Mesendoderm (in vitro differentiated cells): ENCODE measurements around the gene MARF1.
"Not testable (repeated sequence)": the region's sequence is repeated elsewhere in the genome, so short reads cannot be mapped to it uniquely, and the experiment has no call there.

ENCODE experiments used
- DNase-seq: peaks from one replicate; pipeline ENCODE4 v3.0.0; 2013
- H2AK5ac ChIP-seq: 2 replicates; pipeline ENCODE4 v1.6.1; 2013; ENCODE audit warnings: low read length, inconsistent platforms
- H2BK120ac ChIP-seq: 2 replicates; pipeline ENCODE4 v1.6.1; 2013; ENCODE audit warnings: low read depth, mild to moderate bottlenecking, low read length, moderate library complexity, mixed read lengths
- H2BK15ac ChIP-seq: replicated peaks from 2 replicates; pipeline ENCODE4 v1.6.1; 2013; ENCODE audit warnings: low read depth, mild to moderate bottlenecking, moderate library complexity
- H2BK5ac ChIP-seq: 2 replicates; pipeline ENCODE4 v1.6.1; 2013; ENCODE audit warnings: low read length, inconsistent platforms
- H3K18ac ChIP-seq: 2 replicates; pipeline ENCODE4 v1.6.1; 2013; ENCODE audit warnings: mild to moderate bottlenecking, low read length, mixed read lengths
- H3K23ac ChIP-seq: one replicate; pipeline ENCODE4 v1.6.1; 2013; ENCODE audit warnings: low read length
- H3K27ac ChIP-seq: 2 replicates; pipeline ENCODE4 v1.5.1; 2013; ENCODE audit warnings: low read depth, mild to moderate bottlenecking, inconsistent platforms, low read length, moderate library complexity
- H3K27me3 ChIP-seq: 2 replicates; pipeline ENCODE4 v1.6.1; 2013; ENCODE audit warnings: low read length, control low read depth, mild to moderate bottlenecking, inconsistent platforms; ENCODE audit not compliant: insufficient read depth, poor library complexity
- H3K36me3 ChIP-seq: 2 replicates; pipeline ENCODE4 v1.6.1; 2013; ENCODE audit warnings: low read length, inconsistent platforms; ENCODE audit not compliant: control insufficient read depth, insufficient read depth
- H3K4ac ChIP-seq: one replicate; pipeline ENCODE4 v1.6.1; 2013; ENCODE audit warnings: low read depth, mild to moderate bottlenecking, low read length, moderate library complexity
- H3K4me1 ChIP-seq: 2 replicates; pipeline ENCODE4 v1.6.1; 2013; ENCODE audit warnings: low read depth, low read length, inconsistent platforms; ENCODE audit not compliant: control insufficient read depth
- H3K4me2 ChIP-seq: 2 replicates; pipeline ENCODE4 v1.6.1; 2013; ENCODE audit warnings: low read length
- H3K4me3 ChIP-seq: 2 replicates; pipeline ENCODE4 v1.5.1; 2013; ENCODE audit warnings: mild to moderate bottlenecking, low read length
- H3K56ac ChIP-seq: one replicate; pipeline ENCODE4 v1.6.1; 2013; ENCODE audit warnings: low read length
- H3K79me1 ChIP-seq: 2 replicates; pipeline ENCODE4 v1.6.1; 2013; ENCODE audit warnings: low read length, inconsistent platforms
- H3K79me2 ChIP-seq: 2 replicates; pipeline ENCODE4 v1.6.1; 2013; ENCODE audit warnings: mild to moderate bottlenecking, low read length; ENCODE audit not compliant: control insufficient read depth, insufficient read depth
- H3K9ac ChIP-seq: 2 replicates; pipeline ENCODE4 v1.6.1; 2013; ENCODE audit warnings: low read length, inconsistent platforms
- H4K5ac ChIP-seq: one replicate; pipeline ENCODE4 v1.6.1; 2013; ENCODE audit warnings: low read length
- H4K8ac ChIP-seq: one replicate; pipeline ENCODE4 v1.6.1; 2013; ENCODE audit warnings: low read depth, mild to moderate bottlenecking, control low read depth, low read length, moderate library complexity
- WGBS: extraction: QIAGEN DNeasy Blood & Tissue Kit; methylation state at CpG from one replicate; pipeline ENCODE4 v1.1.7; 2013; ENCODE audit warnings: low lambda C conversion rate, missing lambda C conversion rate; ENCODE audit not compliant: insufficient coverage; ENCODE audit errors: extremely low coverage; 5-methylcytosine and 5-hydroxymethylcytosine counted together

MARF1 gene

GRCh38 chr16:15658149-15658548 is 15.2 kb upstream of the MARF1 start:
- H3K9ac ChIP-seq: no peak overlapping the region
- H3K27ac ChIP-seq: no peak overlapping the region
- H3K79me1 ChIP-seq: peaks cover 12% of the 10 kb centered on the region
- no peak overlapping the region for H4K5ac ChIP-seq
- H3K4me2 ChIP-seq: no peak overlapping the region
- no peaks in the 10 kb centered on the region for H3K4me1 ChIP-seq
- no peak overlapping the region for H4K8ac ChIP-seq
- no peaks in the 10 kb centered on the region for H3K27me3 ChIP-seq
- no peak overlapping the region for H3K18ac ChIP-seq
- H3K79me2 ChIP-seq: peaks cover 3% of the 10 kb centered on the region
- no peak overlapping the region for H2BK120ac ChIP-seq
- no peak overlapping the region for H3K4ac ChIP-seq
- no CpG with 5 or more reads among the region's 6 CpGs for WGBS
- H3K56ac ChIP-seq: no peak overlapping the region
- DNase-seq: peak; percentile 19
- no peak overlapping the region for H2AK5ac ChIP-seq
- no peak overlapping the region for H2BK5ac ChIP-seq
- H3K4me3 ChIP-seq: no peak overlapping the region
- H2BK15ac ChIP-seq: no peak overlapping the region
- H3K36me3 ChIP-seq: no peaks in the 10 kb centered on the region
- H3K23ac ChIP-seq: no peak overlapping the region

DNA sequence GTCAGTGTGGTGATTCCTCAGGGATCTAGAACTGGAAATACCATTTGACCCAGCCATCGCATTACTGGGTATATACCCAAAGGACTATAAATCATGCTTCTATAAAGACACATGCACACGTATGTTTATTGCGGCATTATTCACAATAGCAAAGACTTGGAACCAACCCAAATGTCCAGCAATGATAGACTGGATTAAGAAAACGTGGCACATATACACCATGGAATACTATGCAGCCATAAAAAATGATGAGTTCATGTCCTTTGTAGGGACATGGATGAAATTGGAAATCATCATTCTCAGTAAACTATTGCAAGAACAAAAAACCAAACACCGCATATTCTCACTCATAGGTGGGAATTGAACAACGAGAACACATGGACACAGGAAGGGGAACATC is 12.6 kb upstream of the MARF1 start:
- H3K9ac ChIP-seq, H3K27ac ChIP-seq, H3K18ac ChIP-seq, H3K36me3 ChIP-seq, H2AK5ac ChIP-seq, DNase-seq, H2BK120ac ChIP-seq, H3K4me1 ChIP-seq, H4K5ac ChIP-seq, H3K23ac ChIP-seq, H3K4me2 ChIP-seq, H3K79me2 ChIP-seq, H3K4ac ChIP-seq, H3K4me3 ChIP-seq, H2BK5ac ChIP-seq, H4K8ac ChIP-seq, H3K27me3 ChIP-seq, H3K56ac ChIP-seq, H2BK15ac ChIP-seq: not testable (repeated sequence)
- peaks cover 13% of the 10 kb centered on the region for H3K79me1 ChIP-seq
- no CpG with 5 or more reads among the region's 6 CpGs for WGBS

DNA sequence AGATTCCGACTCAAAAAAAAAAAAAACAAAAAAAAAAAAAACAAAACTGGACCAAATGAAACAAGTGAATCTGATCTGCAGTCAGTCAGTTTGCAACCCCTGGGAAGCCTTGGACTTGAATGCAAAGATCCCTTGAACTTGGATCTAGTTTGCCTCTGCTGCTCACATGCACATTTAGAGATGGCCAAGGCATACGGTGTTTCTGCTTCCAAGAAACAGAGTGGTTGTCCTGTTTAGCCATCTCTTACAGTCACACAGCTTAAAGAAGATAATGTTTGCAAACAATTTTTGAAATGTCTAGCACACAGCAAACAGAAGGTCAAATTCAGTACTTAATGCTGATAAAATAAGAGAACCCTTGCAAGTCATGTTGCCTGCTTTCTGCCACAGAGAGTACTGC is 11.6 kb upstream of the MARF1 start:
- Histone ChIP-seq H3K4me3 (no peak overlapping the region), H3K4me2 (no peak overlapping the region), H3K9ac (no peak overlapping the region), H3K36me3 (no peaks in the 10 kb centered on the region), H2BK5ac (no peak overlapping the region), H2BK15ac (no peak overlapping the region), H3K4me1 (no peaks in the 10 kb centered on the region), H3K4ac (no peak overlapping the region), H3K56ac (no peak overlapping the region), H4K8ac (no peak overlapping the region), H3K23ac (no peak overlapping the region), H2BK120ac (no peak overlapping the region), H2AK5ac (no peak overlapping the region), H3K27me3 (no peaks in the 10 kb centered on the region), H3K79me2 (peaks cover 5% of the 10 kb centered on the region), H3K18ac (no peak overlapping the region), H4K5ac (no peak overlapping the region), H3K27ac (no peak overlapping the region), H3K79me1 (peaks cover 12% of the 10 kb centered on the region)
- no peak for DNase-seq
- WGBS: no CpG with 5 or more reads among the region's 2 CpGs

GRCh38 chr16:15653227-15653626 is 10.3 kb upstream of the MARF1 start:
- Histone ChIP-seq H4K5ac (no peak overlapping the region), H3K23ac (no peak overlapping the region), H3K36me3 (no peaks in the 10 kb centered on the region), H4K8ac (no peak overlapping the region), H3K4ac (no peak overlapping the region), H3K79me1 (peaks cover 11% of the 10 kb centered on the region), H3K4me1 (no peaks in the 10 kb centered on the region), H3K4me3 (no peak overlapping the region), H2BK15ac (no peak overlapping the region), H3K79me2 (peaks cover 4% of the 10 kb centered on the region), H3K27ac (no peak overlapping the region), H3K4me2 (no peak overlapping the region), H2AK5ac (no peak overlapping the region), H2BK5ac (no peak overlapping the region), H3K27me3 (no peaks in the 10 kb centered on the region), H3K18ac (no peak overlapping the region), H3K56ac (no peak overlapping the region), H2BK120ac (no peak overlapping the region), H3K9ac (no peak overlapping the region)
- peak; percentile 27 for DNase-seq
- WGBS: no CpG with 5 or more reads among the region's 4 CpGs

DNA sequence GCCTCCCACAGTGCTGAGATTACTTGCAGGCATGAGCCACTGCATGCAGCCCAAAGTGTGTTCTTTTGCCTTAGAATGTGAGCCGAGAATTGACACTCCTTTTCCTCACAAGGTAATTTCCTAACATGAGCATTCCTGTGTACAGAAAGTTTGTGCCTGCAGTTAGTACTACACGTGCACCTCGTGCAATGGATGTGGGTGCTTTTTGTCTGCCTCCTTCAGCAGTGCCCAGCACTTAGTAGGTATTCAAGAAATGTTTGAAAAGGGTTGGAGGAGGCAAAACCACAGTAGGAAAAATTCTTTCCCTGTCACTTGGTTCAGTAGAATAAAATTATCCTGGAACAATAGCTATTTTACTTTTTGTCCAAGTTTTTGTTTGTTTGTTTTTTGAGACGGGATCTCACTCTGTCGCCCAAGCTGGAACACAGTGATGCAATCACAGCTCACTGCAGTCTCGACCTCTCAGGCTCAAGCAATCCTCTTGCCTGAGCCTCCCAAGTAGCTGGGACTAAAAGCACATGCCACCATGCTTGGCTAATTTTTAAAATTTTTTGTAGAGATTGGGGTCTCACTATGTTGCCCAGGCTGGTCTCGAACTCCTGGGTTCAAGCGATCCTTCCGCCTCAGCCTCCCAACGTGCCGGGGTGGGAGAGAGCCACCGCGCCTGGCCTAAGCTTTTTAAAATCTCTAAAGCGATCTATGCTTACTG is 9.5 kb upstream of the MARF1 start:
- no peak overlapping the region for H2AK5ac ChIP-seq
- H3K79me2 ChIP-seq: peaks cover 4% of the 10 kb centered on the region
- no peak overlapping the region for H4K5ac ChIP-seq
- H3K36me3 ChIP-seq: no peaks in the 10 kb centered on the region
- no CpG with 5 or more reads among the region's 14 CpGs for WGBS
- H3K4me1 ChIP-seq: no peaks in the 10 kb centered on the region
- no peak overlapping the region for H3K4me2 ChIP-seq
- no peak overlapping the region for H3K4me3 ChIP-seq
- H3K18ac ChIP-seq: no peak overlapping the region
- no peak overlapping the region for H3K56ac ChIP-seq
- H3K79me1 ChIP-seq: peaks cover 8% of the 10 kb centered on the region
- no peak overlapping the region for H3K23ac ChIP-seq
- no peak overlapping the region for H2BK15ac ChIP-seq
- H2BK120ac ChIP-seq: no peak overlapping the region
- H3K9ac ChIP-seq: no peak overlapping the region
- H3K27ac ChIP-seq: no peak overlapping the region
- no peak overlapping the region for H4K8ac ChIP-seq
- no peak for DNase-seq
- no peak overlapping the region for H2BK5ac ChIP-seq
- H3K4ac ChIP-seq: no peak overlapping the region
- no peaks in the 10 kb centered on the region for H3K27me3 ChIP-seq

- Histone ChIP-seq H3K4me2 (peak overlapping the region; percentile 59), H3K79me2 (peaks cover 4% of the 10 kb centered on the region), H3K79me1 (peaks cover 5% of the 10 kb centered on the region), H3K27ac (no peak overlapping the region), H4K8ac (no peak overlapping the region), H2BK15ac (no peak overlapping the region), H3K23ac (no peak overlapping the region), H2BK120ac (no peak overlapping the region), H3K27me3 (no peaks in the 10 kb centered on the region), H3K9ac (peak overlapping the region; percentile 89), H3K4ac (no peak overlapping the region), H2BK5ac (no peak overlapping the region), H3K18ac (peak overlapping the region; percentile 72), H3K36me3 (no peaks in the 10 kb centered on the region), H3K4me1 (no peaks in the 10 kb centered on the region), H4K5ac (no peak overlapping the region), H3K4me3 (peak overlapping the region; percentile 83), H3K56ac (peak overlapping the region; percentile 94), H2AK5ac (no peak overlapping the region)
- DNase-seq: peak; percentile 76
- no CpG with 5 or more reads among the region's 18 CpGs for WGBS
Observed at GRCh38 chr16:15650698-15651171, 7.8 kb upstream of the MARF1 start.
